GM21528 (cell line): ENCODE data around the gene FKBP1B.
A peak's percentile ranks its signal among the peaks of the same experiment; 100 is the strongest.
"Not testable (repeated sequence)": the region's sequence is repeated elsewhere in the genome, so short reads cannot be mapped to it uniquely, and the experiment has no call there.

Experiments
- ATAC-seq: cut with Tn5 transposase; IDR thresholded peaks from one replicate; pipeline ENCODE4 v1.9.1; 2021; ENCODE audit warnings: mild to moderate bottlenecking, moderate library complexity; ENCODE audit not compliant: unreplicated experiment, low FRiP score

Gene FKBP1B

DNA sequence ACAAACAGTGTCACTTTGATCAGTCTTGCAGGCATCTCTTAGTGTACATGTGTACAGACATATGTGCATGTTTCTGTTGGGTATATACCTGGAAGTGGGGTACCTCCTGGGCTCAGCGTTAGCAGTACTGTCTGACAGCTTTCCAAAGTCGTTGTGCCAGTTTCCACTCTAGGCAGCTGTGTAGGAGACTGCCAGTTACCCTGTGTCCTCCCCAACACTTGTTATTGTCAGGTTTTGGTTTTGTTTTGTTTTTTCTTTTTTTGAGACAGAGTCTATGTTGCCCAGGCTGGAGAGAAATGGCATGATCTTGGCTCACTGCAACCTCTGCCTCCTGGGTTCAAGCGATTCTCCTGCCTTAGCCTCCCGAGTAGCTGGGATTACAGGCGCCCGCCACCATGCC is 6.2 kb downstream of the FKBP1B start:
- no peak for ATAC-seq

DNA sequence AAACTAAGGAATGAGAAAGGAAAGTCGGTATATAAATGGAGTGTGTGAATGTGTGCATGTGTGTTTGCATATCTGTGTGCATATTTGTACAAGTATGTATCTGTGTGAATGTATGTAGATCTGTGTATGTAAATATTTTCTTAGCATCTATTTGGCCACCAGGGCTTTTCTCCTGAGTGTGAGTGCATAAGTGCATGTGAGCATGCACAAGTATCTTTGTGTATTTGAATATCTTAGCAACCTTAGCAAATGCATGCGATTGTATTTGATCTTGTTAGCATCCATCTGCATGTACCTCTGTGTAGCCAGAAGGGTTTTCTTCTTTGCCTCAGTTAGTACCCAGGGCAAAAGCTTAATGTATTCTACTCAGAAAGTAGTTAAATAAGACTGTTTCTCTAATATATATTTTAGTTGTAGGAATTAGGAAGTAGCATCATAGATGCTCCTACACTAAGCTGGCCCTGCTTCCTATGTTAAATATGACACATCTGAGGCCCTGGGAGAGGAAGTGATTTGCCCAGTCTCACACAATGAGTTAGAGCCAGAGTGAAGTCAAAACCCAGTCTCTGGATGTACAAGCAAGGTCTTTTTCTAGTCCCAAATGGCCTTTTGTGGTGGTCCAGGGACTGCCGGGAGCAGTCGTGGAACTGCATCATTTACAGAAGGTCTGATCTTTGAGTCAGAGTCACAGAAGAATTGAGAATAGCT is 9.2 kb downstream of the FKBP1B start:
- no peak for ATAC-seq

DNA sequence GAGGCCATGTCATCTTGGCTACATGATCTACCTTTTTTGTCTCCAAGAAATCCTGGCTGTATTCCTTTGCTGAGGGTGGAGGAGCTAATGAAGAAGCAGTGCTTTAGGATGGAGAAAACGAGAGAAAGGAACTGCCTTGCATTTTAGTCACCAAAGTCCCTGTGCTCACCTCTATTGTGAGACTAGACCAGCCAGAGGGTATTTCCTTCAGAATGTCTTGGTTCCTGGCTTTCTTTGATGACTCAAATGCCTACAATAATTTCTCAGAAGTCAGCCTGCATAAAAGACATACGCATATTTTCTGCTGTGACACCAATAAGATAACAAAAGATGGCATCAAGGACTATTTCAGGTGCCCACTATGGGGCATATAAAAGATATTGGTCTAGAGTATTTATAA is 15.8 kb downstream of the FKBP1B start:
- no peak for ATAC-seq

DNA sequence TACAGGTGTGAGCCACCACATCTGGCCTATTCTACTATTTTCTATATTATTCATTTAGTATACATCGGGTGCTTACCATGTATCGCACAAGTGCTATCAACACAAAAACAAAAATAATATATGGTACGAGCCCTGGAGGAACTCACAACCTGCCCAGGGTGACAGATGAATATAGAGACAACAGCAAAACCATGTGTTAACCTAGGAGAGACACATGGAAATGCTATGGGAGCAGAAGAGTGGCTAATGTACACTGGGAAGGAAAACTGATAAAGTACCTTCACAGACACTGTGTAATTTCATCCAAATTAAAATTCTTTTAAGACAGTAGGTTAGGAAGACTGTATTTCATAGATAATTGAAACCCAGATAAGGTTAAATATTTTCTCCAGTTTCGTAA is 22.7 kb downstream of the FKBP1B start:
- ATAC-seq = no peak

DNA sequence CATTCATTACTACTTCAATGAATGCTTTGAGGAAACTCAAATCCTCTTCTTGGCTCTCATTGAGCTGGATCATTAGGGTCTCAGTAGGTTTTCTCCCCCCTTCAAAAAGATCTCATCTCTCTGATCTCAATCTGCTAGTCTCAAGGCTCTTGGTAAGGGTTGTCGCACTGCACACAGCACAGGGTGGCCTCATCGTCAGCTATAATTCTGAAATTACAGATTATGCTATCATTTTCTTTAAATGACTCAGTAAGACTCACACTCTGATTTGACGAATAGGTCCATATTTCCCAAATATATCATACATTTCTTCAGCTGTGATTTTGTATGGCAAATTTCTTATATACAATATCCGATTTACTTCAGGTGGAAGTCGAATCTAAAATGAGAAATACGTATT is 24.3 kb downstream of the FKBP1B start:
- ATAC-seq = no peak

DNA sequence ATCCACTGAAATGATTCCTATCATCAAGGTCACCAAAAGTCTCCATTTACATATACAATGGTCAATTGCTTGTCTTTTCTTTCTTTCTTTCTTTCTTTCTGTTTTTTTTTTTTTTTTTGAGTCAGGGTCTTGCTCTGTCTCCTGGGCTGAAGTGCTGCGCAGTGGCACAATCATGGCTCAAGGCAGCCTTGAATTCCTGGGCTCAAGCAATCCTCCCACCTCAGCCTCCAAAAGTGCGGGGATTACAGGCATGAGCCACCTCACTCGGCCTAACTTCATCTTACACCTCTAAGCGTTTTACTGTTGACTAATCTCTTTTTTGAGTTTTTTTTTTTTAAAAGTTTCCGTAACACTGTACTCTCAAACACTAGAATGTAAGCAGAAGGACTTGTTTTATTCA is 25.7 kb downstream of the FKBP1B start:
- no peak for ATAC-seq

DNA sequence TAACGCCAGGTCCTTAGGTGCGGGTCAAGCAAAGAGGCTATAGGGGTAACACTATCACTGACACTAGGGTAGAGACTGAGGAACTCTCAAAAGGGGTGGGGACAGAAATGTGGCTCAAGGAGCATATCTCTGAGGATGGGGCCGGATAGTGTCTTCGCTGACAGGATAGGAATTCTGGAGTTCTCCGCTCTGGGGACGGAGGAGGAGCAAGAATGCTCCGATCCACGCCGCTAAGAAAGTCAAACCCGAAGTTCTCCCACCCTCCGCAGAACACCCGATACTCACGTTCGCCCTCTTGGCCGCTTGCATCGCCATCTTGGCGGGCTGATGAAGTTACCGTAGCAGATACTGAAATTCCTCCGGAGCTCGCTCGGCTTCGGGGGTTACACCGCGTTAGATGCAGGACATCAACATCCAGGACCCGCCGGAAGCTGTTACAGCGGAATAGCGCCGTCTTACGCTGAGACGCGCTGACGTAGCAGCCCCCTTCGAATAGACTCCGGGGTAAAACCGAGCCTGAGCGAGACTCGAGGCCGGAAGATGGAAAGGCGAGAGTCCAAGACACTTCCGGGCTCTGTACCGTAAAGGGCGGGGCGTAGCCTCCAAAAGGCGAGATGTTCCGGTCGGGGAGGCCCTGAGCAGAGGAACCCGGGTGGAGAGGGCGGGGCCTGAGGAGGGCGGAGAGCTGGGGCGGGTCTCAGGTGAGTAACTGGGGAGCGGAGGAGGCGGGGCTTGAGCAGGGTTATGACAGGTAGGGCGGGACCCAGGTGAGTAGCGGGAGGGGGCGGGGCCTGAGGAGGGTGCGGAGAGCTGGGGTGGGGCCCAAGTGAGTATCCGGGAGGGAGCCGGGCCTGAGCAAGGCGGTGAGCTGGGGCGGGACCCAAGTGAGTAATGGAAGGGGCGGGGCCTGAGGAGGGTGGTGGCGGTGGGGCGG is 26.6 kb downstream of the FKBP1B start, which contains the start of gene SF3B6:
SF3B6 (minus strand) TSS at position 412 of the 934 bp plus-strand sequence; CDS start at position 315, 97 bp downstream.
- ATAC-seq = peak; percentile 95

DNA sequence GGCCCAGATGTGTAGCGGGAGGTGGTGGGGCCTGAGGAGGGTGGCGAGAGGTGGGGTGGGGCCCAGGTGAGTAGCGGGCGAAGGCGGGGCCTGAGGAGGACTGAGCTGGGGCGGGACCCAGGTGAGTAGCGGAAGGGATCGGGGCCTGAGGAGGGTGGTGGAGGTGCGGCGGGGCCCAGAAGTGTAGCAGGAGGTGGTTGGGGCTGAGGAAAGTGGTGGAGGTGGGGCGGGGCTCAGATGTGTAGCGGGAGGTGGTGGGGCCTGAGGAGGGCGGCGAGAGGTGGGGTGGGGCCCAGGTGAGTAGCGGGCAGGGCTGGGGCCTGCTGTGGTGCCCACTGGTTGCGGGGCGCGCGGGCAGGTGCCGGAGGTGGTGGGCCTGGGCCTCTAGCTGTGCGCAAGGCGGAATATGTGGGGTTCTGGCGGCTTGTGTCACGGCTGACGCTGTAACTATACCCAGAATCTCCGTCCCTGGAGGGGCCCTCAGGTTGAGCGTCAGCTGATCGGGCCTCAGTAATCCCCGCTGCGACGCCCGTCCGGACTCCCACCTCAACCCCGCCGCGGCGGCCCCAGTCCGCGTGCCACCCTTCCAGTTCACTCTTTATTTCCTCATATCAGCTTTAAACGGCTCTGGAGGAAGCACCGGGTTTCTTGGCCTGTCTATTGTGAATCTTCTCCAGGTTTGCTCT is 27.5 kb downstream of the FKBP1B start:
- peak; percentile 22 for ATAC-seq

DNA sequence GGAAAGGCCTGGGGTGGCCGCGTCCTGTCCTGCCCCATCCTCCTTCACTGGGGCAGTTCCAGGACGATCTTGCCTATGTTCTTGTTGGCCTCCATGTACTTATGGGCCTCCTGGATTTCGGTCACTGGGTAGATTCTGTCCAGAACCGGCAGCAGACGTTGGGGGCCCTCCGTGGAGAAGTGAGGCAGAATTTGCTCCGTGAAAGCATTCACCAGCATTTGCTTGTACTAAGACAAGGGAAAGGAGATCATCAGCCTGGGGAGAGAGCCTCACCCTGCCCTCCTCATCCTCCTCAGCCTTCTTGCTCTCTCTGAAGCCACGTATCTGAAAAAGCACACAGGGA is 28.0 kb downstream of the FKBP1B start:
- no peak for ATAC-seq

DNA sequence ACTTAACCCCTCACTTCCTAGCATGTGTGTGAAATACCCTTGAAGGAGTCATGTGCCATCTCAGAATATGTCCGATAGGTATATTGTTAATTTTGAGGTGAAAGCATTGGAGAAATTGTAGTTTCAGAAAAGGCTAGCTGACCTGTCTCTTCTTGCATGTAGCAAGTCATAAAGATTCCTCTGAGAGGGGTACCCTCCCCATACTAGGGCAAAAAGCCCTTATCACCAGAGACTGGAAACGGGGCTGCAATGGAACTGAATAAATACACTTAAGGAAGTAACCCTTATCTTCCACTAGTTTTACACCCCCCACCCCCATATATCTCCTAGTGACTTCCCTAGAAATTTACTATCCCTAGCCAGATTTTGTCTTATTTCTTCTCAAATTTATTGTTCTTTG is 28.3 kb downstream of the FKBP1B start:
- no peak for ATAC-seq

DNA sequence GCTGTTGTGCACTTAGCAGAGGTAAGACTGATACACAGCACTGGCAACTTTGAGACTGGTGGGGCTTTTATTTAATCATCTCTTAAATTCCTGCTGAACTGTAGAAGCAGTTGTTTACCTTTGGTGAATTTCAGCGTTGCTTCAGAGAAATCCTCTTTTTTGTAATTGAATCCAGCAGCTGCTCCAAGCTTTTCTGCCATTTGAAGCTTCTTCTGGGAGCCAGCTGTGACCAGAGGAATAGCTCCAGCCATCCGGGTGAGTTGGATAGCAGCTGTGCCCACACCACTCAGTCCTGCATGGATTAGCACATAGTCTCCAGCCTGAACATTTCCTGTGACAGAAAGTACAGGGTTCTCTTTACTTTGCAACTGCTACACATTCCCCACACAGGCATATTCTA is 31.2 kb downstream of the FKBP1B start:
- ATAC-seq = no peak

DNA sequence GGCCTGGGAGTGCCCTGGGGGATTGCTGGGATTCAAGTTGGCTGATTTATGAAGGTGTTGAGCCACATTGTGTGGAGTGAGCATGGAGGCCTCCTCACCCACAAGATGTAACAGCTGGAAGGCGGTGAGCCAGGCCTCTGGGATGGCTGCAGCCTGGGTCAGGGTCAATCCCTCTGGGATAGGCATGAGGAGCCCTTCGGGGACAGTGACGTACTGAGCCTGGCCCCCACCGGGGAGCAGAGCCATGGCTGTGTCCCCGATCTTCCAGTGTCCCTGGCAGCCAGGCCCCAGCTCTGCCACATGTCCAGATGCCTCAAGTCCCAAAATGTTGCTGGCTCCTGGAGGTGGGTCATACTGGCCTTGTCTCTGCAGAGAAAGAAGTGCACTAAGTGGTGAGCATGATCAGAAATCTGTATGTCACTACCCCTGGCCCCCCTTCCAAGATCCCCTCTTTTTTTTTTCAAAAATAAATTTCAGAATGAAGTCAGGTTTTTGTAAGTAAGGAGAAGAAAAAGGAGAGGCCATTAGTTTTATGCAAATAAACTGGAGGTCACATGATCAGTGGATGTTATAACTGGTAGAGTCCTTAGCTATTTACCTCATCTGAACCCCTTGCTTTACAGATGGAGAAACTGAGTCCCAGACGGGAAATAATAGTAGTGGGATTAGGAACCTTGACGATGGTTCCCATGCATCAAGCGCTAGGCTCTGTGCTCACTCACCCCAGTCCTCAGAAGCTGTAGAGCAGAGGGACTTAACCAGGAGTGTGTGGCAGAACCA is 33.4 kb downstream of the FKBP1B start:
- no peak for ATAC-seq

DNA sequence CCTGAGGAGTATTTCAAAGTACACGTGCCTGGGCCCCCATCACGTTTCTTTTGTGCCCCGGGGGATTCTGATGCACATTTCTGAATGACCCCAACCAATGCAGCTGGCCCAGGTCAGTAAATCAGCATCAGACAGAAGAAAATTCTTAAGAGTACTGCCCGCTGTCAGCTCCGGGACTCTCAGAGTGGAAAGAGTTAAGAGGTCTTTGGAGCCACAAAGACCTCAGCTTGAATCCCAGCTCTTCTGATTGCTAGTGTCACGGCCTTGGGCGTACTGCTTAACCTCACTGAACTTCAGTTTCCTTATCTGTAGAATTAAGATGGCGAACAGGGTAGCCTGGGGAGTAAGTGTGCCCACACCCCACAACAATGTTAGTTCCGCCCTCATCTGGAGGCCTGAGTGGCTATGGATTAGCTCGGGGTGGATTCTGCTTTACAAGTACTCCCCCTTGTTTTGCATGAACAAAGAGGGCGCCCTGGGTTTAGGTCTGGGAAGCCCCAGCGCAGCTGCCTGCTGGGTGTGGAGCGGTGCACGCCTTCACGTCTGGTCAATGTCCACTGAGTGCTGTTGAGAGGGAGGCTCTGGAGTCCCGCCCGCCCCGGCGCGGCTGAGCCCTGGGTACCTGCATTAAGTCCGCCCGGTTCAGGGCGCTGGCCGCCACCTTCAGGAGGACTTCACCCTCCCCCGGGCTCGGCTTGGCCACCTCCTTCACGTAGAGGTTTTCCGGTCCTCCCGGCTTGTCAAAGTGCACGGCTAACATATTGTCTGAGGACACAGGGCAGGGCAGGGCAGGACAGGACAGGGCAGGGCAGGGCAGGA is 34.2 kb downstream of the FKBP1B start:
- peak; percentile 70 for ATAC-seq

DNA sequence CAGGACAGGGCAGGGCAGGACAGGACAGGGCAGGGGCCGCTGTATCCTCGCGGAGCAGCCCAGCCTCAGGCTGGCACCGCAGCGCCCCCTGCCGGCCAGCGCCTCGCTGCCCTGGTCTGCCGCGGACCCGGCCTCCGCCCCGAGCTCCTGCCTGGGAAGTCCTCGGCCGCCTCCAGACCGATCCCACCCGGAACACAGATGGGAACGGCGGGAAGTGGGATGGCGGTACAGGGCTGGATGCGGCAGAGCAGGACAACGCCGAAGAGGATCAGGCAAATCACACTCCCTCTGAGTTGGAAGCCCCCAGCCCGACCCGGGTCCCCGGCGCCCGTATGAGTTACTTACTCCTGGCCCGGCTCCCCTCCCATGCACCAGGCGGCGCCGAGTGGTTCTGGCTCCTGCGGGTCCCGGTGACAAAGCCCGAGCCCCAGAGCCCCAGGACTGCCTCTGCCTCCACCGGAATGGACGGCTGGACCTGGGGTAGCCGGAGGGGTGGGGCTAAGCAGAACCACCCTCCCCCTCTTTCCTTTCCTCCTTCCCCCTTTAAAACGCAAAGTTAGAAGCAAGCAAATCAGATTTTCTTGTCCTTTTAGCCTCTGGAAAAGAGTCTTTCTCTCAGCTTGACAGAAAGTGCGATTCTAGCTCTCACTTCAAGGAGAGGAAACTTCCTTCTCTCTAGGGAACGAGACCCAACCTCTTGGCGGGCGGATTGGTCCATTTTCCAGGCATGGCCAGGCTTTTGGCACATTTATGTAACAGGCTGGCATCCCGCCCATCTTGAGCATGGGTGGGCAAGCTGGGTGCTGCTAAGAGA is 35.1 kb downstream of the FKBP1B start, which contains the start of gene TP53I3:
TP53I3 (minus strand) TSS at position 449 of the 814 bp plus-strand sequence. CDS start 508 bp downstream, outside the sequence.
- ATAC-seq = peak; percentile 85

DNA sequence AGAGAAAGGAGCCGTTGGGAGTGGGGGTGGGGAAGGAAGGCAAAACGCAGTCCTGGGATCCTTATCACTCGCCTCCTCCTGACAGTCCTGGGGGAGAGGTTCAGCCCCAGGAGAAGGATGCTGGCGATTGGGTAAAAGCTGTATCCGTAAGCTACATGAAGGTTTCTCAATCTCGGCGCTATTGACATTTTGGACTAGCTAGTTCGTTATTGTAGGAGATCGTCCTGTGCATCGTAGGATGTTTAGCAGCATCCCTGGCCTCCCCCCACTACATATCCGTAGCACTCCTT is 35.6 kb downstream of the FKBP1B start:
- ATAC-seq = no peak

DNA sequence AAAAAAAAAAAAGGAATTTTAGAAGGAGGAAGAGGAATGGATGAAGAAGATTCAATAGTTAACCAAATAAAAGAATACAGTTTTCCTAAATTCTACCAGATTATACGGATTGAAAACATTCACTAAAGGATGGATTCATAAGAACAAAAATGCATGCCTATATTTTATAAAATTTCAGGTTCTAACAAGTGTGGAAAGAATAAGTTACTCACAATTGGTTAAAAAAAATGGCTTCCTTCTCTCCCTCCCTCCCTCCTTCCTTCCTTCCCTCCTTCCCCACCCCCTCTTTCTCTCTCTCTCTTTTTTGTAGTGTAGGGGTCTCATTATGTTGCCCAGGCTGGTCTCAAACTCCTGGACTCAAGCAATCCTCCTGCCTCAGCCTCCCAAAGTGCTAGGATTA is 36.7 kb downstream of the FKBP1B start:
- ATAC-seq = no peak

DNA sequence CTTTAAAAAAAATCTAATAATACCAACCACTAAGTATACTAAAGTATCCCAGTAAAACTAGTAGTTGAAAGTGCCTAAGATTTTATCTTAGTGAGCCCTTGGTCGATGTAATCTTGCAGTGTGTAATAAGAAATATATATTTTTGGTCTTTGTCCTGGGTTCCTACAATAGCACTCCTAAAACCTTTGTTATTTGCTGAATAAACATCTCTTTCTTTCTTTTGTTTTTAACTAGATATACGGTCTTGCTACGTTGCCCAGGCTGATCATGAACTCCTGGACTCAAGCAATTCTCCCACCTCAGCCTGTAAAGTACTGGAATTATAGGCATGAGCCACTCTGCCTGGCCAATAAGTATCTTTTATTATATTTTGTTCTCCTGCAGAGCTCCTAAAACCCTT is 37.5 kb downstream of the FKBP1B start:
- no peak for ATAC-seq

DNA sequence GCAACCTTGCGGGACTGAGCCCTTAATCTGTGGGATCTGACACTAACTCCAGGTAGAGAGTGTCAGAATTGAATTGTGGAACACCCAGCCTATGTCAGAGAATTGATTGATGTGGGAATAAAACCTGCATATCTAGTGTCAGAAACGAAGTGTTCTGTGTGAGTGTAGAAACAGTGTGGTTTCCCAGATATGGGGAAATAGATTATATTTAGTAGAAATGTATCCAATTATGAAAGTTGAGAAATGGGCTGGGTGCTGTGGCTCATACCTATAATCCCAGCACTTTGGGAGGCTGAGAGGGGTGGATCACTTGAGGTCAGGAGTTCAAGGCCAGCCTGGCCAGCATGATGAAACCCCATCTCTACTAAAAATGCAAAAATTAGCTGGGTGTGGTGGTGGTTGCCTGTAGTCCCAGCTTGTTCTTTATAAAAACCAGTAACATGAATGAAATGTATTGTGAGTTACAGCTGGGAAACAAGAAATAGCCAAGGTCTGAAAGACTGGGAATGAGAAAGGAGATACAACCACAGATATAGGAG is 39.3 kb downstream of the FKBP1B start:
- ATAC-seq = no peak

DNA sequence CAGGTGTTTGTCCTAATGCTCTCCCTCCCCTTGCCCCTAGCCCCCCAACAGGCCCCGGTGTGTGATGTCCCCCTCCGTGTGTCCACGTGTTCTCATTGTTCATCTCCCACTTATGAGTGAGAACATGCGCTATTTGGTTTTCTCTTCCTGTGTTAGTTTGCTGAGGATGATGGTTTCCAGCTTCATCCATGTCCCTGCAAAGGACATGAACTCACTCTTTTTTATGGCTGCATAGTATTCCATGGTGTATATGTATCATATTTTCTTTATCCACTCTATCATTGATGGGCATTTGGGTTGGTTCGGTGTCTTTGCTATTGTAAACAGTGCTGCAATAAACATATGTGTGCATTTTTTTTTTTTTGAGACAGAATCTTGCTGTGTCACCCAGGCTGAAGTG is 43.7 kb downstream of the FKBP1B start:
- ATAC-seq = not testable (repeated sequence)
